ENCODE data around the gene PLA2G4D.

PLA2G4D gene

DNA sequence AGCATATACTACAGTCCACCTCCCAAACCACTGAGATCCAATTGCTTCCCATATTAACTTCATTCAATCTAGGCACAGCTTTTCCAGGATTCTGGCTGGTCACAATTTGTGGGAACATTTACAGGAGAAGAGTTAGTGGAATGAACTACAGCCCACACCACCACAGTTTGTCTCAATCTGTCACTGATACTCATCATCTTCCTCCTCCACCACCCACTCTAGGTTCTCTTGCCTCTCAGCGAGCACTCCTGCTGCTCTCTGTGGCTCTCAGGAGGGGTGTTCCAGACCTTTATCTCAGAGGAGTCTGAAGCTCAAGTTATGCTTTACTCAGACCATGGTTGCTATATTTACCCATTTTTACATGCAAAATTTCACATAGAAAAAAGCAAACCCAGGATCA lies 25.9 kb upstream of the PLA2G4D start:
- H3K4me3 ChIP-seq (ENCODE audit: low read depth in 1 of 2, low read length in 2 of 2): no peak overlapping the region
- no peaks in the 10 kb centered on the region for H3K36me3 ChIP-seq (ENCODE audit: insufficient read depth, low read length)
- no peaks in the 10 kb centered on the region for H3K9me3 ChIP-seq (ENCODE audit: low read length)
- H3K4me1 ChIP-seq (ENCODE audit: insufficient read depth, low read length): no peaks in the 10 kb centered on the region
- no peak overlapping the region for H3K27ac ChIP-seq (ENCODE audit: low read depth, low read length)
- no peaks in the 10 kb centered on the region for H3K27me3 ChIP-seq (ENCODE audit: control insufficient read depth in 1 of 2, insufficient read depth in 2 of 2, low read length in 2 of 2)
- H3K9ac ChIP-seq (ENCODE audit: low read length): no peak overlapping the region

DNA sequence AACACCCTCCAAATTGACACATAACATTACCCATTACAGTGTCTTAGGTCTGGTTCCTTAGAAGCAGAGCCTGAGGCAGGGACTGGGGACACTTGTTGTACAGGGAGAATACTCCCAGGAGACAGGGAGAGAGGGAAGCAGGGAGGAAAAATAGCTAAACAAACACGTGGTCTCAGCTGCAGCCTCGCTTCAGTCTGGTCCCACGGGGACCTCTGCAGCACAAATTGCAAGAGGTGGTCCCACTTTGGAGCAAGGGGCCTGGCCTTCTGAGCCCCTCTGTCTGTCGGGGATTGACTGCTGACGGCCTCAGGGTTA lies 25.0 kb upstream of the PLA2G4D start:
- Histone ChIP-seq H3K9ac (ENCODE audit: low read length) (no peak overlapping the region), H3K4me3 (ENCODE audit: low read depth in 1 of 2, low read length in 2 of 2) (no peak overlapping the region), H3K27ac (ENCODE audit: low read depth, low read length) (no peak overlapping the region)

DNA sequence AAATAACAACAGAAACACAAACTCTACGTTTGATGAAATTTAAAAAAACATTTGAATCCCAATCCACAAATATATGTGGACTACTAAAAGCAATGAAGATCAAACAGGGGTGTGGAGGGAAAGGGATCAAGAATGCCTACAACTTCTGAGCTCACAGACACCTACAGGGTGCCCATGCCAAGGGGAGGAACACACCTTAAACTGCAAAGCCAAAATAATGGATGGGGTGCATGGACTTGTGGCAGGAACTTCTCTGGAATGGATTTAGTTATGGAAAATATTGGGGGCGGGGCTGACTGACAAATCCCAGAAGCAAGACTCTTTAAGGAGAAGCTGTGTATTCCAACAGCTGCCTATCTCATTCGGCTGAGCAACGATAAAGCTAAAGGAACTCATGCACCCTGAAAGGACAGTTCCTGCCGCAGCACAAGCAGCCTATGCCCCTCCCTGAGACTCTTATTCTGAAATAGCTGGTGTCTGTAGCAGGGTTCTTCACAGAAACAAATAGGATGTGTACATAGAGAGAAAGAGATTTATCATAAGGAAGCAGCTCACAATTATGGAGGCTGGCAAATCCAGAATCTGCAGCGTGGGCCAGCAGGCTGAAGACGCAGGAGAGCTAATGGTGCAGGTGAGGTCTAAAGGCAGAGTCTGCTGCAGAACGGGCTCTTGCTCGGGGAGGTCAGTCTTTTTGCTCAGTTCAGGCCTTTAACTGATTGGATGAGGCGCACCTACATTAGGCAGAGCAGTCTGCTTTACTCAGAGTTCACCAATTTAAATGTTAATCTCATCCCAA lies 24.5 kb upstream of the PLA2G4D start:
- no peak overlapping the region for H3K4me3 ChIP-seq (ENCODE audit: low read depth in 1 of 2, low read length in 2 of 2)
- H3K4me1 ChIP-seq (ENCODE audit: insufficient read depth, low read length): no peaks in the 10 kb centered on the region
- H3K9ac ChIP-seq (ENCODE audit: low read length): no peak overlapping the region
- no peaks in the 10 kb centered on the region for H3K36me3 ChIP-seq (ENCODE audit: insufficient read depth, low read length)
- H3K27me3 ChIP-seq (ENCODE audit: control insufficient read depth in 1 of 2, insufficient read depth in 2 of 2, low read length in 2 of 2): no peaks in the 10 kb centered on the region
- H3K9me3 ChIP-seq (ENCODE audit: low read length): no peaks in the 10 kb centered on the region
- no peak overlapping the region for H3K27ac ChIP-seq (ENCODE audit: low read depth, low read length)

More for the DNA sequence above, 25.0 kb upstream of the PLA2G4D start:
- no peaks in the 10 kb centered on the region for H3K4me1 ChIP-seq (ENCODE audit: insufficient read depth, low read length)
- no peaks in the 10 kb centered on the region for H3K27me3 ChIP-seq (ENCODE audit: control insufficient read depth in 1 of 2, insufficient read depth in 2 of 2, low read length in 2 of 2)
- no peaks in the 10 kb centered on the region for H3K9me3 ChIP-seq (ENCODE audit: low read length)
- no peaks in the 10 kb centered on the region for H3K36me3 ChIP-seq (ENCODE audit: insufficient read depth, low read length)

DNA sequence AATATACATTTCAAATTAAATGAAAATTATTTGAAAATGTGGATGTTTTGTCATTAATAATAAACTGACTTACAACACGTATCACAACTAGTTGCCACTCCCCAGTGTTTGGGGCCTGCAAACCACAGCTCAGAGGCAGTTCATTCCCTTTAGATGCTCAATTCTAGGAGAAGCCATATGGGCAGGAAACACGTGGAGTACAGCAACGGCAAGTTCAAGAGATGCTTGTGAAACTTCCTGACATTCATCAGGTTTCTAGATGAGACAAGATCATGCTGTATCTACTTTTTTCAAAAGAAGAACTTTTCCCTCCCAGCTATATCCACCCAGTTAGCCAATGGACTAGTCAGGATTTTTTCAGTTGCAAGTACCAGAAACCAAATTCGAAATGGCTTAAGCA lies 17.6 kb upstream of the PLA2G4D start:
- Histone ChIP-seq H3K27me3 (ENCODE audit: control insufficient read depth in 1 of 2, insufficient read depth in 2 of 2, low read length in 2 of 2) (no peaks in the 10 kb centered on the region), H3K4me3 (ENCODE audit: low read depth in 1 of 2, low read length in 2 of 2) (no peak overlapping the region), H3K9ac (ENCODE audit: low read length) (no peak overlapping the region), H3K4me1 (ENCODE audit: insufficient read depth, low read length) (no peaks in the 10 kb centered on the region), H3K36me3 (ENCODE audit: insufficient read depth, low read length) (no peaks in the 10 kb centered on the region), H3K9me3 (ENCODE audit: low read length) (no peaks in the 10 kb centered on the region), H3K27ac (ENCODE audit: low read depth, low read length) (no peak overlapping the region)

DNA sequence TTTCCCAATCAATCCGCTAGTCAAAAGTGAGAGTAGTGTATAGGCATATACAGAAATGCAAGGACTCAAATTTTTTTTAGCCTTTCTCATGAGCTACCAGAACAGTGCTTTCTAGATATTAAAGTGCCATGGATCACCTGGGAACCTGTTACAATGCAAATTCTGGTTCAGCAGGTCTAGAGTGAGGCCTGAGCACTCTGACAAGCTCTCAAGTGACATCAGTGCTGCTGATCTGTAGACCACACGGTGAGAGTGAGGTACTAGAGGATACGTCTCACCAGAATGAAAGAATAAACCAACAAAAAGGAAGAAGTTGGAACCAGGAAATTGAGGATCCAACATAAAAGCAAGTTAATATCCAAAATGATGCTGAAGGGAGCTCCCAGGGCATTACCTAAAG lies 16.0 kb upstream of the PLA2G4D start:
- no peak overlapping the region for H3K4me3 ChIP-seq (ENCODE audit: low read depth in 1 of 2, low read length in 2 of 2)
- no peaks in the 10 kb centered on the region for H3K9me3 ChIP-seq (ENCODE audit: low read length)
- no peaks in the 10 kb centered on the region for H3K4me1 ChIP-seq (ENCODE audit: insufficient read depth, low read length)
- H3K27me3 ChIP-seq (ENCODE audit: control insufficient read depth in 1 of 2, insufficient read depth in 2 of 2, low read length in 2 of 2): no peaks in the 10 kb centered on the region
- H3K9ac ChIP-seq (ENCODE audit: low read length): no peak overlapping the region
- H3K36me3 ChIP-seq (ENCODE audit: insufficient read depth, low read length): no peaks in the 10 kb centered on the region
- H3K27ac ChIP-seq (ENCODE audit: low read depth, low read length): no peak overlapping the region

DNA sequence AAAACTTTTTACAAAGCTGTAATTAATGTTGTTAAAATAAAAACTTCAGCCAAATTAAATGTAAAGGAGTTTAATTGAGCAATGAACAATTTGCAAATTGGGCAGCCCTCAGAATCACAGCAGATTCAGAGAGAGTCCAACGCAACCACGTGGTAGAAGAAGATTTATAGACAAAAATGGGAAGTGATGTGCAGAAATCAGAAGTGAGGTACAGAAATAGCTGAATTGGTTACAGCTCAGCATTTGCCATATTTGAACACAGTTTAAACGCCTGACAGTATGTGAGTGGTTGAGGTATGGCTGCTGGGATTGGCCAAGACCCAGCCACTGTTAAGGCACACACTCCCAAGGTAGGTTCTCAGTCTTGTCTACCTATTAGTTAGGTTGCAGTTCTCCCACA lies 14.4 kb upstream of the PLA2G4D start:
- no peak overlapping the region for H3K9ac ChIP-seq (ENCODE audit: low read length)
- no peaks in the 10 kb centered on the region for H3K27me3 ChIP-seq (ENCODE audit: control insufficient read depth in 1 of 2, insufficient read depth in 2 of 2, low read length in 2 of 2)
- no peaks in the 10 kb centered on the region for H3K4me1 ChIP-seq (ENCODE audit: insufficient read depth, low read length)
- no peaks in the 10 kb centered on the region for H3K36me3 ChIP-seq (ENCODE audit: insufficient read depth, low read length)
- no peaks in the 10 kb centered on the region for H3K9me3 ChIP-seq (ENCODE audit: low read length)
- no peak overlapping the region for H3K27ac ChIP-seq (ENCODE audit: low read depth, low read length)
- H3K4me3 ChIP-seq (ENCODE audit: low read depth in 1 of 2, low read length in 2 of 2): no peak overlapping the region

DNA sequence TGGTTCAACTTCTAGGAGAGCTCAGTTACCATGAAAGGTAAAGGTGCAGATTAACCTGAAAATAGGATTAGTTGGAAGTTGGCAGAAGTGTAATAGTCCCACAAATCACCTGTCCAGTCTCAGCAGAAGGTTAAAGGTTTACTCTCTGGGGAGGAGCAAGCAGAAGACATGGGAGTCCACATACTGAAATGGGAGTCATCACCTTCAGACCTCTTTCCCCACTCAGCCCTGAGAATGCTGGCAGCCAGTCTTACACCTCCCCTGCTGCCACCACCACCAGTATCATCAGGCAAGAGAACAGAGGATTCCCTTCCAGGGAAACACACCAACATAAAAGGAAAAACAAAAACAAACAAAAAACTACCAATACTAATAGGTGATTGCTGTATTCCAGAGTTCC lies 13.8 kb upstream of the PLA2G4D start:
- Histone ChIP-seq H3K27me3 (ENCODE audit: control insufficient read depth in 1 of 2, insufficient read depth in 2 of 2, low read length in 2 of 2) (no peaks in the 10 kb centered on the region), H3K4me3 (ENCODE audit: low read depth in 1 of 2, low read length in 2 of 2) (no peak overlapping the region), H3K4me1 (ENCODE audit: insufficient read depth, low read length) (no peaks in the 10 kb centered on the region), H3K9ac (ENCODE audit: low read length) (no peak overlapping the region), H3K9me3 (ENCODE audit: low read length) (no peaks in the 10 kb centered on the region), H3K36me3 (ENCODE audit: insufficient read depth, low read length) (no peaks in the 10 kb centered on the region), H3K27ac (ENCODE audit: low read depth, low read length) (no peak overlapping the region)

DNA sequence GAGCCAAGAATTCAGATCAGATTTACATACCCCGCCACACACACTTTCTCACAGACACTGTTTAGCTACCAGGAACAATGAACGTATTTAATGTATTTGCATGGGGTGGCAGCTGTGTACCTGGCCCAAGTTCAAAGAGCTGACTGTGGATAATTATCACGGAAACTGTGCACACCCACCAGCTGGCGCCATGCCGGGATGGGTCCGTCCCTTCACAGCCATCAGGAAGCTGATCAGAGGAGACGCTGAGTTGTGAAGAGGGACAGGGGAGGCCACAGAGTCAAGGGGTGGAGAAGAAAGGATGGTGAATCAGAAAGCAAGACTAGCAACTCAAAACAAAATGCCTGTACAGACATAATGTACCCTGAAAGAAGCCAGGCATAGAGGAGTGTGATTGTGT lies 13.1 kb upstream of the PLA2G4D start:
- no peaks in the 10 kb centered on the region for H3K36me3 ChIP-seq (ENCODE audit: insufficient read depth, low read length)
- H3K27ac ChIP-seq (ENCODE audit: low read depth, low read length): no peak overlapping the region
- H3K27me3 ChIP-seq (ENCODE audit: control insufficient read depth in 1 of 2, insufficient read depth in 2 of 2, low read length in 2 of 2): no peaks in the 10 kb centered on the region
- no peak overlapping the region for H3K9ac ChIP-seq (ENCODE audit: low read length)
- H3K4me1 ChIP-seq (ENCODE audit: insufficient read depth, low read length): no peaks in the 10 kb centered on the region
- H3K4me3 ChIP-seq (ENCODE audit: low read depth in 1 of 2, low read length in 2 of 2): no peak overlapping the region
- H3K9me3 ChIP-seq (ENCODE audit: low read length): no peaks in the 10 kb centered on the region

DNA sequence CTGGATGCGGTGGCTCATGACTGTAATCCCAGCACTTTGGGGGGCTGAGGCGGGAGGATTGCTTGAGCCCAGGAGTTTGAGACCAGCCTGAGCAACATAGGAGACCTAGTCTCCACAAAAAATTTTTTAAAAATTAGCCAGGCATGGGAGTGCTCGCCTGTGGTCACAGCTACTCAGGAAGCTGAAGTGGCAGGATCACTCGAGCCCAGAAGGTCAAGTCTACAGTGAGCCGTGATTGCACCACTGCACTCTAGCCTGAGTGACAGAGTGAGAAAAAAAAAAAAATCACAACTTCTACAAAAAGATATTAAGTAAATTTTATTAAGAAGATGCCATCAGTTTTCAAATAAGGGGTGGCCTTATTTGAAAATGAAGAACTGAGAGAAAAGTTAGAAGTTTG lies 11.9 kb upstream of the PLA2G4D start:
- H3K27ac ChIP-seq (ENCODE audit: low read depth, low read length): no peak overlapping the region
- H3K36me3 ChIP-seq (ENCODE audit: insufficient read depth, low read length): no peaks in the 10 kb centered on the region
- H3K4me1 ChIP-seq (ENCODE audit: insufficient read depth, low read length): no peaks in the 10 kb centered on the region
- H3K4me3 ChIP-seq (ENCODE audit: low read depth in 1 of 2, low read length in 2 of 2): no peak overlapping the region
- H3K9ac ChIP-seq (ENCODE audit: low read length): no peak overlapping the region
- no peaks in the 10 kb centered on the region for H3K9me3 ChIP-seq (ENCODE audit: low read length)
- H3K27me3 ChIP-seq (ENCODE audit: control insufficient read depth in 1 of 2, insufficient read depth in 2 of 2, low read length in 2 of 2): no peaks in the 10 kb centered on the region

DNA sequence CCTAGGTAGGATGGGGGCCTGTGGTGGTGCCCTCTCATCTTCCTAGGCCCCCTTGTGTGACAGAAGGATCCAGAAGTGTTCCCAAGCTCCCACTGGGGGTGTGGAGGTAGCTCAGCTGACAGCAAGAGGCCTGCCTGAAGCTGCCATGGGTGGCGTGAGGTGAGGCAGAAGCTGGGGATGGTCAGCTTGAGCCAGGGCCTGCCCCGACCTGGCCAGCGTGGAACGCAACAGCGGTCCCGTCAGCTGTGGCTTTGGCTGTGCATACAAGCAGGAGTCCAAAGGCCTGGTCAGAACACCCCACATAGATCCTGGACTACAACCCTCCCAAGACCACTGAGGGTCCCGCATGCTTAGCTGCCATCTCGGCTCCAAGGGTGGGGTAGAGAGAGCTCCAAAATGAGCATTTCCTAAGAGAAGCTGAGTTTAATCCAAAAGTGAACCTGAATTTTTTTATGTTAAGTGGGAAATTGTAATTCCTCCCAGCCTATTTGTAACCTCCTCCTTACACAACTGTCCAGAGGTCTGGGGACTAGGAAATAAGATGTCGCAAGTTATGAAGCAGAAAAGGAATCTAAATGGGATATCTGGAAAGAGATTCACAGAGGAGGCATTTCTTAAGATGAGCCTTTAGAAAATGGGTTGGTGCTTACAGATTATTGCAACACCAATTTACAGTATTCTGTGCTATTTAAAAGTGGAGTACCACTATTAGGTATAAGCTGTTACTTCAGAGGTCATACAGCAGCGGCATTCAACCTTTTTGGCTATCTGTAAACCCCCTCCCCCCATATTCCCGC lies 9.9 kb upstream of the PLA2G4D start:
- no peak overlapping the region for H3K27ac ChIP-seq (ENCODE audit: low read depth, low read length)
- no peaks in the 10 kb centered on the region for H3K27me3 ChIP-seq (ENCODE audit: control insufficient read depth in 1 of 2, insufficient read depth in 2 of 2, low read length in 2 of 2)
- no peak overlapping the region for H3K4me3 ChIP-seq (ENCODE audit: low read depth in 1 of 2, low read length in 2 of 2)
- H3K9ac ChIP-seq (ENCODE audit: low read length): no peak overlapping the region
- no peaks in the 10 kb centered on the region for H3K9me3 ChIP-seq (ENCODE audit: low read length)
- H3K4me1 ChIP-seq (ENCODE audit: insufficient read depth, low read length): no peaks in the 10 kb centered on the region
- H3K36me3 ChIP-seq (ENCODE audit: insufficient read depth, low read length): no peaks in the 10 kb centered on the region

DNA sequence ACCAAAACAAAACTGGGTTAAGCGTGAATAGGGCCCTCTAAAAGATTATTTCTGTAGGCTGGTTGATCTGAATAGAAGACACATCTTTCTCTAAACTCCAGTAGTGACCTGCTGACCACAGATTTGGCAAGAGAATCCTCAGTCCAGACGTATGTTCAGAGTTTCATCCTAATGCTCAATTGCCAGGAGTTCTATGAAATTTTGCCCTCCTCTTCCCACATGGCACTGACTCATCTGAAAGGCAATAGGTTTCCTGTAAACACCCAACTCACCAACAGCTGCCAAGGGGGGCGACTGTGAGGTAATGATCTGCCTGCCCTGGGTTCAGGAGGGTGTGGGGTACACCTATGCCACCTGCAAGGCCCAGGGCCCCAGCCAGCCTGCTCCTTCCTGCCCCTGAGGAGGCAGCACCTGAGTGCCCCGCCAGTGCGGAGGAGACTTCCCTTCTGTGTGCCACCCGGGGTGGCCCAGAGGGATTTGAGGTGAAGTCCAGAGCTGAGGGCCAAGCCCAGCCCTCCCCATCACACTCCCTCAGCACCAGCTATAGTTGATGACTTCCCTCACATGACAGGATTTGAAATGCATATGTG lies 8.4 kb upstream of the PLA2G4D start:
- H3K4me3 ChIP-seq (ENCODE audit: low read depth in 1 of 2, low read length in 2 of 2): no peak overlapping the region
- no peak overlapping the region for H3K9ac ChIP-seq (ENCODE audit: low read length)
- no peaks in the 10 kb centered on the region for H3K36me3 ChIP-seq (ENCODE audit: insufficient read depth, low read length)
- no peaks in the 10 kb centered on the region for H3K4me1 ChIP-seq (ENCODE audit: insufficient read depth, low read length)
- H3K27ac ChIP-seq (ENCODE audit: low read depth, low read length): no peak overlapping the region
- no peaks in the 10 kb centered on the region for H3K9me3 ChIP-seq (ENCODE audit: low read length)
- no peaks in the 10 kb centered on the region for H3K27me3 ChIP-seq (ENCODE audit: control insufficient read depth in 1 of 2, insufficient read depth in 2 of 2, low read length in 2 of 2)

Measured in muscle layer of colon (tissue), 2 donors.